Activated T-helper 17 cell treated with anti-CD3 and anti-CD28 coated beads, Interleukin-2, amount 50 U/mL, for 72 hours (primary cell): ENCODE data around the gene RBFOX2. TPM values are rescaled to one million over a fixed set of nuclear protein-coding genes. Genes with fewer than 3 reads are reported as not detected.

ENCODE experiments used
- ATAC-seq: fragments of 150-1000 bp; cut with Tn5 transposase; replicated peaks from 2 replicates; pipeline ENCODE4 v1.10.0; 2021; ENCODE audit warnings: mild to moderate bottlenecking, moderate library complexity
- H3K27ac Mint-ChIP-seq: one replicate; pipeline ENCODE4 v1.8.0; 2022; ENCODE audit warnings: mixed read lengths
- H3K27me3 Mint-ChIP-seq: one replicate; pipeline ENCODE4 v1.8.0; 2022; ENCODE audit warnings: mixed read lengths
- H3K36me3 Mint-ChIP-seq: one replicate; pipeline ENCODE4 v1.8.0; 2022; ENCODE audit warnings: low read depth, mild to moderate bottlenecking, mixed read lengths
- H3K4me1 Mint-ChIP-seq: one replicate; pipeline ENCODE4 v1.8.0; 2022; ENCODE audit warnings: mixed read lengths
- H3K4me3 Mint-ChIP-seq: one replicate; pipeline ENCODE4 v1.8.0; 2022; ENCODE audit warnings: mild to moderate bottlenecking, mixed read lengths
- H3K9me3 Mint-ChIP-seq: one replicate; pipeline ENCODE4 v1.8.0; 2022; ENCODE audit warnings: mixed read lengths
- total RNA-seq, 2 donors: library from RNA; stranded (reverse); gene quantifications; one replicate each; pipeline ENCODE4 v1.2.3, GENCODE V29; 2022

RBFOX2 gene
- total RNA-seq, 2 donors from 2014 or later = 4.0 to 4.3 TPM

GRCh38 chr22:35928285-35928798 is 100.3 kb downstream of the RBFOX2 start:
- no peak for ATAC-seq
- no peaks in the 10 kb centered on the region for H3K9me3 Mint-ChIP-seq
- no peak overlapping the region for H3K27ac Mint-ChIP-seq
- H3K36me3 Mint-ChIP-seq = no peaks in the 10 kb centered on the region
- H3K27me3 Mint-ChIP-seq = no peaks in the 10 kb centered on the region
- H3K4me1 Mint-ChIP-seq = no peaks in the 10 kb centered on the region
- H3K4me3 Mint-ChIP-seq = no peak overlapping the region

GRCh38 chr22:35923026-35923425 is 105.6 kb downstream of the RBFOX2 start:
- no peaks in the 10 kb centered on the region for H3K4me1 Mint-ChIP-seq
- no peaks in the 10 kb centered on the region for H3K36me3 Mint-ChIP-seq
- no peaks in the 10 kb centered on the region for H3K9me3 Mint-ChIP-seq
- no peak overlapping the region for H3K27ac Mint-ChIP-seq
- ATAC-seq = no peak
- no peak overlapping the region for H3K4me3 Mint-ChIP-seq
- H3K27me3 Mint-ChIP-seq = no peaks in the 10 kb centered on the region

GRCh38 chr22:35921777-35922176 is 106.8 kb downstream of the RBFOX2 start:
- no peaks in the 10 kb centered on the region for H3K36me3 Mint-ChIP-seq
- peak; percentile 90 for ATAC-seq
- H3K4me1 Mint-ChIP-seq = no peaks in the 10 kb centered on the region
- no peaks in the 10 kb centered on the region for H3K9me3 Mint-ChIP-seq
- no peak overlapping the region for H3K27ac Mint-ChIP-seq
- H3K27me3 Mint-ChIP-seq = peaks cover 5% of the 10 kb centered on the region
- no peak overlapping the region for H3K4me3 Mint-ChIP-seq

- no peak for ATAC-seq
- Mint-ChIP-seq H3K27me3 (peaks cover 5% of the 10 kb centered on the region), H3K4me3 (no peak overlapping the region), H3K36me3 (no peaks in the 10 kb centered on the region), H3K27ac (no peak overlapping the region), H3K9me3 (no peaks in the 10 kb centered on the region), H3K4me1 (no peaks in the 10 kb centered on the region)
These were observed 107.6 kb downstream of the RBFOX2 start for GRCh38 chr22:35921044-35921443.

- H3K4me3 Mint-ChIP-seq = no peak overlapping the region
- H3K9me3 Mint-ChIP-seq = no peaks in the 10 kb centered on the region
- H3K27ac Mint-ChIP-seq = no peak overlapping the region
- H3K27me3 Mint-ChIP-seq = peaks cover 20% of the 10 kb centered on the region
- ATAC-seq = no peak
- H3K36me3 Mint-ChIP-seq = no peaks in the 10 kb centered on the region
- H3K4me1 Mint-ChIP-seq = peaks cover 12% of the 10 kb centered on the region
These were observed 109.6 kb downstream of the RBFOX2 start for GRCh38 chr22:35919002-35919542.

GRCh38 chr22:35918456-35918855 is 110.2 kb downstream of the RBFOX2 start:
- H3K9me3 Mint-ChIP-seq = no peaks in the 10 kb centered on the region
- no peaks in the 10 kb centered on the region for H3K36me3 Mint-ChIP-seq
- H3K27ac Mint-ChIP-seq = no peak overlapping the region
- ATAC-seq = no peak
- H3K4me1 Mint-ChIP-seq = peaks cover 12% of the 10 kb centered on the region
- no peak overlapping the region for H3K4me3 Mint-ChIP-seq
- H3K27me3 Mint-ChIP-seq = peaks cover 24% of the 10 kb centered on the region

- Mint-ChIP-seq H3K36me3 (no peaks in the 10 kb centered on the region), H3K27ac (no peak overlapping the region), H3K27me3 (peaks cover 25% of the 10 kb centered on the region), H3K4me1 (peaks cover 12% of the 10 kb centered on the region), H3K9me3 (no peaks in the 10 kb centered on the region), H3K4me3 (no peak overlapping the region)
- ATAC-seq = no peak
These were observed 111.0 kb downstream of the RBFOX2 start for GRCh38 chr22:35917651-35918050.

- no peak for ATAC-seq
- Mint-ChIP-seq H3K4me1 (peaks cover 12% of the 10 kb centered on the region), H3K9me3 (no peaks in the 10 kb centered on the region), H3K27ac (no peak overlapping the region), H3K27me3 (peaks cover 25% of the 10 kb centered on the region), H3K4me3 (no peak overlapping the region), H3K36me3 (no peaks in the 10 kb centered on the region)
These were observed 113.1 kb downstream of the RBFOX2 start for GRCh38 chr22:35915477-35916013.

GRCh38 chr22:35914665-35915476 is 113.8 kb downstream of the RBFOX2 start:
- Mint-ChIP-seq H3K9me3 (no peaks in the 10 kb centered on the region), H3K4me1 (peaks cover 12% of the 10 kb centered on the region), H3K27me3 (peaks cover 25% of the 10 kb centered on the region), H3K36me3 (no peaks in the 10 kb centered on the region), H3K27ac (no peak overlapping the region), H3K4me3 (no peak overlapping the region)
- no peak for ATAC-seq

- Mint-ChIP-seq H3K9me3 (no peaks in the 10 kb centered on the region), H3K4me1 (peaks cover 12% of the 10 kb centered on the region), H3K4me3 (no peak overlapping the region), H3K27me3 (peaks cover 25% of the 10 kb centered on the region), H3K27ac (no peak overlapping the region), H3K36me3 (no peaks in the 10 kb centered on the region)
- ATAC-seq = no peak
These were observed 114.3 kb downstream of the RBFOX2 start for GRCh38 chr22:35914357-35914664.

- Mint-ChIP-seq H3K36me3 (no peaks in the 10 kb centered on the region), H3K4me1 (peaks cover 12% of the 10 kb centered on the region), H3K9me3 (no peaks in the 10 kb centered on the region), H3K27me3 (peaks cover 25% of the 10 kb centered on the region), H3K4me3 (no peak overlapping the region), H3K27ac (no peak overlapping the region)
- no peak for ATAC-seq
These were observed 114.7 kb downstream of the RBFOX2 start for GRCh38 chr22:35913925-35914324.

- peaks cover 25% of the 10 kb centered on the region for H3K27me3 Mint-ChIP-seq
- no peak overlapping the region for H3K27ac Mint-ChIP-seq
- no peaks in the 10 kb centered on the region for H3K36me3 Mint-ChIP-seq
- H3K4me1 Mint-ChIP-seq = peaks cover 12% of the 10 kb centered on the region
- ATAC-seq = no peak
- no peaks in the 10 kb centered on the region for H3K9me3 Mint-ChIP-seq
- H3K4me3 Mint-ChIP-seq = no peak overlapping the region
These were observed 116.0 kb downstream of the RBFOX2 start for GRCh38 chr22:35912658-35913057.

GRCh38 chr22:35911877-35912276 is 116.7 kb downstream of the RBFOX2 start:
- Mint-ChIP-seq H3K27ac (no peak overlapping the region), H3K36me3 (no peaks in the 10 kb centered on the region), H3K9me3 (no peaks in the 10 kb centered on the region), H3K4me3 (no peak overlapping the region), H3K27me3 (peaks cover 21% of the 10 kb centered on the region), H3K4me1 (peaks cover 12% of the 10 kb centered on the region)
- no peak for ATAC-seq

- Mint-ChIP-seq H3K36me3 (no peaks in the 10 kb centered on the region), H3K9me3 (no peaks in the 10 kb centered on the region), H3K4me3 (no peak overlapping the region), H3K27ac (no peak overlapping the region), H3K27me3 (peaks cover 20% of the 10 kb centered on the region), H3K4me1 (peaks cover 12% of the 10 kb centered on the region)
- ATAC-seq = no peak
These were observed 117.7 kb downstream of the RBFOX2 start for GRCh38 chr22:35910926-35911325.
